ENCODE results near the gene ACOXL.
A peak's percentile ranks its signal among the peaks of the same experiment; 100 is the strongest.

ACOXL gene

GRCh38 chr2:110740747-110741349, 8.5 kb downstream of the ACOXL start:
- H3K4me3 ChIP-seq (ENCODE audit: low read length), result no peak overlapping the region
- TF ChIP-seq, protein P1, sequence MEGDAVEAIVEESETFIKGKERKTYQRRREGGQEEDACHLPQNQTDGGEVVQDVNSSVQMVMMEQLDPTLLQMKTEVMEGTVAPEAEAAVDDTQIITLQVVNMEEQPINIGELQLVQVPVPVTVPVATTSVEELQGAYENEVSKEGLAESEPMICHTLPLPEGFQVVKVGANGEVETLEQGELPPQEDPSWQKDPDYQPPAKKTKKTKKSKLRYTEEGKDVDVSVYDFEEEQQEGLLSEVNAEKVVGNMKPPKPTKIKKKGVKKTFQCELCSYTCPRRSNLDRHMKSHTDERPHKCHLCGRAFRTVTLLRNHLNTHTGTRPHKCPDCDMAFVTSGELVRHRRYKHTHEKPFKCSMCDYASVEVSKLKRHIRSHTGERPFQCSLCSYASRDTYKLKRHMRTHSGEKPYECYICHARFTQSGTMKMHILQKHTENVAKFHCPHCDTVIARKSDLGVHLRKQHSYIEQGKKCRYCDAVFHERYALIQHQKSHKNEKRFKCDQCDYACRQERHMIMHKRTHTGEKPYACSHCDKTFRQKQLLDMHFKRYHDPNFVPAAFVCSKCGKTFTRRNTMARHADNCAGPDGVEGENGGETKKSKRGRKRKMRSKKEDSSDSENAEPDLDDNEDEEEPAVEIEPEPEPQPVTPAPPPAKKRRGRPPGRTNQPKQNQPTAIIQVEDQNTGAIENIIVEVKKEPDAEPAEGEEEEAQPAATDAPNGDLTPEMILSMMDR (IDR thresholded peaks at IDR 0.05; ENCODE audit: insufficient read depth, low read depth, low read length, missing control alignments), result no peak

DNA sequence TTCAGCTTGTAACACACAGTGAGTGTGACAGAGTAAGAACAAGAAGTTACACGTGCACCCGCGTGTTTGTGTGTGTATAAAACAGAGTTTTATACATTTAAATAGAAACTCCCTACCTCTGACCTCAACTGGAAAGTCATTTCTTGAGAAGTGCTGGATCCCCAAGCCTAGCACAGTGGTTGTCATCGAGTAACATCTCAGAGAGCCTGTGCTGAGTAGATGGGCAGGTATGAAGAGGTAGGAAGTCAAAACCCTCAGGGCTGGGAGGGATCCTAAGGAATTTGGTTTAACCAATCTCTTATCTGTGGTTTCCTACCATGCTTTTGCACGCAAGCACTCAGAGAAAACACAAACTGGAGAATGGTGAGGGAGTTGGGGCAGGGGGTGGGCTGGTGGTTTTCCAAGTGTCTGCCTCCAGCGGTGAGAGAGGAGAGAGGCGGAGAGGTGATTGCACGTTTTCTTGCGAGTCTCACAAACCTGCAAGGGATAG, 9.2 kb downstream of the ACOXL start:
- H3K4me3 ChIP-seq (ENCODE audit: low read length), result no peak overlapping the region
- peak; percentile 76 for DNase-seq (ENCODE audit: low read depth)
- TF ChIP-seq, protein P1 (IDR thresholded peaks at IDR 0.05; ENCODE audit: insufficient read depth, low read depth, low read length, missing control alignments), result peak; percentile 13

More at GRCh38 chr2:110740747-110741349, 8.5 kb downstream of the ACOXL start:
- DNase-seq (ENCODE audit: low read depth), result no peak

GRCh38 chr2:110742412-110742811, 10.0 kb downstream of the ACOXL start:
- no peak for DNase-seq (ENCODE audit: low read depth)
- TF ChIP-seq, protein P1 (IDR thresholded peaks at IDR 0.05; ENCODE audit: insufficient read depth, low read depth, low read length, missing control alignments), result no peak

GRCh38 chr2:110743600-110743999, 11.2 kb downstream of the ACOXL start:
- H3K4me3 ChIP-seq (ENCODE audit: low read length), result no peak overlapping the region
- TF ChIP-seq, protein P1 (IDR thresholded peaks at IDR 0.05; ENCODE audit: insufficient read depth, low read depth, low read length, missing control alignments), result no peak
- DNase-seq (ENCODE audit: low read depth), result no peak

More at GRCh38 chr2:110742412-110742811, 10.0 kb downstream of the ACOXL start:
- no peak overlapping the region for H3K4me3 ChIP-seq (ENCODE audit: low read length)

DNA sequence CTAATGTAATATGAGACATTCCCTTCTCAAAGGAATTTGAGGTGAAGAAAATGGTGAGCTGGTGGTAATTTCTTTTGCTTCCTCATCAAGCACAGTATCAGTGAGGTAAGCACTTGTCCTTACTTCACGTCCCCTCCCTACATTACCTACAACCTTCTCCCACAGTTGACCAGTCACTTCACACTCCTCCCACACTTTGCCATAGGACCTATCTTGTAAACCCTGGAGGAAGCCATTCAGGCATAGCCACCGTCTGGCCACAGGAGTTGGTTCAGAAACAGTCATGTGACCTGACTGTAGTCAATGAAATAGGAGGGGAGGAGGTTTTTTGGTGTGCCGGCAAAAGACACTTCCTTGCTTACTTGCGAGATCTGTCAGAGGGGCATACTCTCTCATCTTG, 12.1 kb downstream of the ACOXL start:
- TF ChIP-seq, protein P1 (IDR thresholded peaks at IDR 0.05; ENCODE audit: insufficient read depth, low read depth, low read length, missing control alignments), result no peak
- no peak overlapping the region for H3K4me3 ChIP-seq (ENCODE audit: low read length)
- DNase-seq (ENCODE audit: low read depth), result no peak

DNA sequence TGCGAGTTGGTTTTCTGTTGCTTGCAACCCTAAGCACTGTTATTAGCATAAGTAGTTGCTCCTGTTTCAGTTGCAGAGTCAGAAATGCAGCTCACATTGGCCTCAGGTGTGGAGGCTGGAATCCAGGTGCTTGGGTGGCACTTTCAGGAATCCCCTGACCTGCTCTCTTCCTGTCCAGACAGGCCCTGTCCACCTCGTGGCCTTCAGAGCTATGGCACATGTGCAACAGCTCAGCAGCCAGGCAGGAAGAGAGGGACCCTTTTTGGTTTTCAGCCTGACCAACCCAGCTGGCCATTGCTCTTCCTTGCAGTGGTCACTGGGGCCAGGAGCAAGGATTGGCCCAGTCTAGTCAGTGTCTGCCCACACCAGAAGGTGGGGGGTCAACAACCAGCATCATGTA, 12.7 kb downstream of the ACOXL start:
- TF ChIP-seq, protein P1 (IDR thresholded peaks at IDR 0.05; ENCODE audit: insufficient read depth, low read depth, low read length, missing control alignments), result no peak
- no peak overlapping the region for H3K4me3 ChIP-seq (ENCODE audit: low read length)
- no peak for DNase-seq (ENCODE audit: low read depth)

All from epithelial cell of esophagus (primary cell).